HepG2 (cell line): ENCODE measurements around the gene CMC1. TPM values are rescaled to one million over a fixed set of nuclear protein-coding genes. Genes with fewer than 3 reads are reported as not detected.
"Not testable (repeated sequence)": the region's sequence is repeated elsewhere in the genome, so short reads cannot be mapped to it uniquely, and the experiment has no call there.

Source experiments
- ATAC-seq: fragments of 200-7000 bp; cut with Tn5 transposase; 3 replicates; pipeline ENCODE4 v1.9.1; 2020; ENCODE audit warnings: mild to moderate bottlenecking, moderate library complexity
- BruUV-seq: library from RNA; stranded (reverse); fragments of 400-500 nt; replicated peaks from 2 replicates; lab custom pipeline; 2021; lab: Mats Ljungman, UMichigan
- CTCF ChIA-PET: fragments of 300-600 bp; formaldehyde crosslinking; extraction: SDS; loops from one replicate; lab custom pipeline; 2021; ENCODE audit warnings: low total read pairs, inconsistent platforms, low intra/inter-chr PET ratio; lab: Yijun Ruan, JAX
- POLR2A ChIA-PET: fragments of 350-600 bp; sonication (Branson Sonifier 250); formaldehyde crosslinking; loops from one replicate; lab custom pipeline; 2020; ENCODE audit warnings: antibody characterized with exemption, inconsistent platforms; lab: Yijun Ruan, JAX
- DNase-seq: peaks from one replicate; pipeline ENCODE4 v3.0.0-alpha.2; 2015; ENCODE audit warnings: low spot score
- FAIRE-seq: peaks from 3 replicates; lab custom pipeline; 2011; peaks lifted over from hg19 to GRCh38; lab: Jason Lieb, UNC
- H2AFZ ChIP-seq: one replicate; pipeline ENCODE4 v1.6.1; 2011; ENCODE audit warnings: low read length, inconsistent platforms
- H3K27ac ChIP-seq: fragments of 300-600 bp; 3 replicates; pipeline ENCODE4 v1.8.0; 2011; ENCODE audit warnings: mixed run types, mild to moderate bottlenecking, mixed read lengths, low read length, inconsistent platforms; ENCODE audit not compliant: insufficient read depth; ENCODE audit errors: extremely low read length
- H3K27me3 ChIP-seq, 2 experiments: fragments of 200-600 bp in 1 of 2; 2 replicates in 1 of 2; 3 replicates in 1 of 2; pipeline versions ENCODE4 v1.6.0 to v1.8.0; 2011; ENCODE audit warnings: low read length in 2 of 2, mild to moderate bottlenecking in 2 of 2, moderate library complexity in 2 of 2, inconsistent platforms in 1 of 2; ENCODE audit not compliant: insufficient read depth in 2 of 2, control insufficient read depth in 1 of 2
- H3K36me3 ChIP-seq, 2 experiments: fragments of 200-600 bp in 1 of 2; replicated peaks in 1 of 2; 2 replicates in 1 of 2; 3 replicates in 1 of 2; pipeline versions ENCODE4 v1.5.1 to v1.8.0; 2011; ENCODE audit warnings: low read length in 2 of 2, inconsistent platforms in 1 of 2; ENCODE audit not compliant: insufficient read depth in 2 of 2, control insufficient read depth in 1 of 2
- H3K4me1 ChIP-seq: 2 replicates; pipeline ENCODE4 v1.5.1; 2012; ENCODE audit warnings: low read length, inconsistent platforms; ENCODE audit not compliant: insufficient read depth
- H3K4me2 ChIP-seq: 2 replicates; pipeline ENCODE4 v1.6.0; 2011; ENCODE audit warnings: low read depth, low read length, inconsistent platforms
- H3K4me3 ChIP-seq, 3 experiments: fragments of 200-600 bp in 1 of 3; sonication (generic), shearing (Covaris generic) in 1 of 3; replicated peaks in 1 of 3; 2 replicates each; pipeline ENCODE4 v1.5.1; 2011 to 2016; ENCODE audit warnings: low read length in 3 of 3, inconsistent platforms in 2 of 3, low read depth in 2 of 3, mild to moderate bottlenecking in 2 of 3, control low read depth in 1 of 3, mixed read lengths in 1 of 3; ENCODE audit not compliant: insufficient read depth in 1 of 3
- H3K79me2 ChIP-seq: one replicate; pipeline ENCODE4 v1.6.1; 2011; ENCODE audit warnings: low read length, inconsistent platforms; ENCODE audit not compliant: insufficient read depth
- H3K9ac ChIP-seq: 2 replicates; pipeline ENCODE4 v1.6.0; 2011; ENCODE audit warnings: mild to moderate bottlenecking, low read depth, low read length, inconsistent platforms; ENCODE audit not compliant: insufficient read depth
- H3K9me3 ChIP-seq: 2 replicates; pipeline ENCODE4 v1.5.1; 2012; ENCODE audit warnings: mild to moderate bottlenecking, low read length
- H4K20me1 ChIP-seq: 2 replicates; pipeline ENCODE4 v1.6.0; 2011; ENCODE audit warnings: inconsistent platforms, mild to moderate bottlenecking, low read length, moderate library complexity; ENCODE audit not compliant: insufficient read depth
- AKNA ChIP-seq: sonication (generic); formaldehyde crosslinking; IDR thresholded peaks from 2 replicates; pipeline ENCODE4 v1.4.0; 2020; ENCODE audit warnings: missing genetic modification reagents, borderline replicate concordance
- CREB1 ChIP-seq, 2 experiments: fragments of 450-650 bp in 1 of 2; IDR thresholded peaks; 2 replicates each; pipeline ENCODE4 v1.6.1; 2016 to 2017; ENCODE audit warnings: control low read depth in 1 of 2, mild to moderate bottlenecking in 1 of 2, missing compliant biosample characterization in 1 of 2, missing genetic modification characterization in 1 of 2
- EED ChIP-seq: sonication (generic); formaldehyde crosslinking; IDR thresholded peaks from 2 replicates; pipeline ENCODE4 v1.5.0; 2020; ENCODE audit warnings: mild to moderate bottlenecking, missing genetic modification reagents
- RBFOX2 ChIP-seq: fragments of 200-400 bp; formaldehyde crosslinking; IDR thresholded peaks from 2 replicates; pipeline ENCODE4 v1.6.1; 2017; ENCODE audit warnings: low read depth, mild to moderate bottlenecking, low read length
- WGBS: methylation state at CpG from one replicate; pipeline ENCODE4 v1.1.6; 2017; ENCODE audit warnings: low lambda C conversion rate; 5-methylcytosine and 5-hydroxymethylcytosine counted together
- in situ Hi-C: cut with HindIII; loops from 2 replicates; pipeline ENCODE4 v1.10.0; 2017; ENCODE audit warnings: low pct_unique_long_range_greater_than_20kb; ENCODE audit not compliant: extremely low pct_ligation_motif_present
- intact Hi-C: fragments of 100-400 bp; cut with micrococcal nuclease; formaldehyde crosslinking; loops from one replicate; pipeline ENCODE4 v1.10.0; 2022; ENCODE audit not compliant: unreplicated experiment
- polyA plus RNA-seq, 8 experiments: library from polyadenylated mRNA; depleted of rRNA in 3 of 8; stranded (reverse) in 7 of 8; unstranded in 1 of 8; fragments of >200 nt; fragmentation: Illumina TruSeq in 4 of 8; extraction: Trizol in 4 of 8; gene quantifications; 2 replicates each; pipeline versions ENCODE4 v1.2.1 to v1.2.3, GENCODE V29; 2011 to 2016; ENCODE audit warnings: low read depth in 4 of 8, missing spikeins in 1 of 8, mixed read lengths in 1 of 8; ENCODE audit not compliant: insufficient read depth in 1 of 8
- total RNA-seq, 5 experiments: library from RNA; depleted of rRNA; stranded (reverse); fragments of >200 nt; fragmentation: Illumina TruSeq; extraction: Trizol; gene quantifications; 2 replicates each; pipeline ENCODE4 v1.2.3, GENCODE V29; 2016; ENCODE audit warnings: low read depth in 1 of 5

CMC1 gene
- total and polyA plus RNA-seq, 2 of the 13 experiments (the other 11 are each of a cell fraction or from before 2014, with no cell fraction given), result 22.1 to 29.5 TPM

GRCh38 chr3:28268989-28269388 is 27.6 kb downstream of the CMC1 start (continued):
- TF ChIP-seq AKNA (no peak), RBFOX2 (no peak), EED (CRISPR knock-in tag) (no peak), CREB1 (IDR thresholded peaks at IDR 0.05) (no peak), CREB1 (CRISPR knock-in tag; IDR thresholded peaks at IDR 0.05) (no peak)

- CTCF ChIA-PET, H3K27ac ChIP-seq, H3K79me2 ChIP-seq, H4K20me1 ChIP-seq, in situ Hi-C loops, H3K27me3 ChIP-seq, BruUV-seq, H3K4me1 ChIP-seq, POLR2A ChIA-PET, H3K4me2 ChIP-seq, intact Hi-C loops, H3K9ac ChIP-seq, FAIRE-seq, H3K4me3 ChIP-seq, DNase-seq, ATAC-seq, H2AFZ ChIP-seq: not testable (repeated sequence)
- WGBS, result 98% methylated on average over 2 of the region's 2 CpGs
- Histone ChIP-seq H3K36me3 (peaks cover 0 to 15% of the 10 kb centered on the region in 2 experiments; a peak in 2 of 5 replicates), H3K9me3 (peaks cover 16% of the 10 kb centered on the region; the same call in 1 of the 2 replicates)
Measured at GRCh38 chr3:28269884-28270283, 28.5 kb downstream of the CMC1 start.
